Activated naive CD4-positive, alpha-beta T cell (primary cell): ENCODE results near the gene GLOD5.

Source experiments
- DNase-seq, 4 experiments: peaks; one replicate each; lab custom pipeline; 2025; lab: John Stamatoyannopoulos, UW

Gene GLOD5

DNA sequence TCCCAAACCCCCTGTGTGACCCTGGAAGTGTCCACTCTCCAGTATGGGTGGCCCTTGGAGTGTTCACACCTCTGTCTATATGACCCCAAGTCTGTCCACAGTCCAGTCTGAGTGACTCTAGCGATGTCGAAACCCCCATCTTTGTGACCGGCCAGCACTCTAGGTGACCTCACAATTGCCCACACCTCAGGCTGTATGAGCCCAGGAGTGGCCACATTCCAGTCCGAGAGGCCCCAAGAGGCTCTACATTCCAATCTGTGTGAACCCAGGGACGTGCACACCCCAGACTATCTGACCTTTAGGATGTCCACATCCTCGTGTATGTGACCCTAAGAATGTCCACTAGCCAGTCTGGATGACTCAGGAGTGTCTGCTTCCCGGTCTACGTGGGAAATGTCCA is 7.3 kb upstream of the GLOD5 start:
- DNase-seq, result no peak

DNA sequence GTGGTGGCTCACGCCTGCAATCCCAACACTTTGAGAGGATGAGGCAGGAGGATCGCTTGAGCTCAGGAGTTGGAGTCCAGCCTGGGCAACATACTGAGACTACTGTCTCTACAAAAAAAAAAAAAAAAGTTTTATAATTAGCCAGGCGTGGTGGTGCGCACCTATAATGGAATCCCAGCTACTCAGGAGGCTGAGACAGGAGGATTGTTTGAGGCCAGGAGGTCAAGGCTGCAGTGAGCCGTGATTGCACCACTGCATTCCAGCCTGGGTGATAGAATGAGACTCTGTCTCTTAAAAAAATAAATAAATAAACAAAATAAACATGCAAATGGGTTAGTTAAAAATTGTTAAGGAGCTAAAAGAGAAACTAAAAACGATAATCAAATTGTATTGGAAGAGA is 7.7 kb downstream of the GLOD5 start:
- no peak for DNase-seq

DNA sequence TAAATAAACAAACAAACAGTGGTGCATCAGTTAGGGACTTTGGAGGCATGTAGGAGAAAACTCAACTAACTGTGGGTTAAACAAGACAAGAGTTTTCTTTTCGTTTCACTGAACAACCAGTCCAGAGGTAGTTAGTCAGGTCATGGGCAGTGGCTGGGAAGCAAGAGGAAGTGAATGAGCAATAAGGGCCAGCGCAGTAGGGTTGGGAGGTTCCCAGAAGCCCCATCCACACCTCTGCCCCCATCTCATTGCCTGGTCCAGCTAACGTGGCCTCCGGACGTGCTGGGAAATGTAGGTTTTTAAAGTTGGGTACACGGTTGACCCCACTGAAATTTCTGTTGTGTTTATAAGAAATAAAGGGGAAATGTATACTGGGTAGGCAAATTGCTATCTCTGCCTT is 8.7 kb downstream of the GLOD5 start:
- DNase-seq, result no peak

DNA sequence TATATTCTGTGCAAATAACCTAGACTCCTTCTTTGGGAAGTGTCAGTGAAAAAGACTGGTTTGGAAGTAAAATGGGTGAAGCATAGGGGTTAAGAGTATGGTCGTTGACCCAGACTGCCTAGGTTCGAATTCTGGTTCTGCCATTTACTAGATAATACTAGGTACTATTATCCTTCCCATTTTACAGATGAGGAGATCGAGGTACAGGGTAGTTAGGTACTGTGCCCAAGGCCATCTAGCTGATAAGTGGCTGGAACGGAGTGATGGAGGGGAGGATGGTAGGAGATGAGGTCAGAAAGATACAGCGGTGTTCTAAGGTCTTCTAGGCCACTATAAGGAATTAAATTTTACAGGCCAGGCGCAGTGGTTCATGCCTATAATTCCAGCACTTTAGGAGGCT is 11.1 kb downstream of the GLOD5 start:
- no peak for DNase-seq

DNA sequence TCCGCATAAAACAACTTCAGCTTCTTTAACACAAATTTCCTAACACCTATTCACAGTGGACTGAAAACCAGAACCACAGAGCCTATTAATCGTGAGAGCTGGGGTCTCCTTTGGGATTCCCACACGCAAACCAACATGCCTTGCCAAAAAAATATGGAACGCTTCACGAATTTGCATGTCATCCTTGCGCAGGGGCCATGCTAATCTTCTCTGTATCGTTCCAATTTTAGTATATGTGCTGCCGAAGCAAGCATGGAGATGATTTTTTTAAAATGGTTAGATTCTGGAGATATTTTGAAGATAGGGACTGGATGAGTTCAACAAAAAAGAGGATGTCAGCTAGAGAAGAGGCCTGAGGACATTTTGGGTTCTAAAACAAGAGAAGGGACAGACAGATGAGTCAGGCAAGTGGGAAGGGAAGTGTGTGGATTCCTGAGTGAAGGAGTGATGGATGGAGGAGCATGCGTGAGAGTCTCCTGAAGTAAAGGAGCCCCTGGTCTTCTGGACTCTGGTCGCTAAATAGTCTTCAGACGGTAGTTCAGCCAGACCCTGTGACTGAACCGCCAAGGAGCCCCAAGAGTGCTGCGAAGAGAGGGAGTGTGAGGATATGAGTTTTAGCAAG is 15.4 kb downstream of the GLOD5 start:
- DNase-seq, result no peak

DNA sequence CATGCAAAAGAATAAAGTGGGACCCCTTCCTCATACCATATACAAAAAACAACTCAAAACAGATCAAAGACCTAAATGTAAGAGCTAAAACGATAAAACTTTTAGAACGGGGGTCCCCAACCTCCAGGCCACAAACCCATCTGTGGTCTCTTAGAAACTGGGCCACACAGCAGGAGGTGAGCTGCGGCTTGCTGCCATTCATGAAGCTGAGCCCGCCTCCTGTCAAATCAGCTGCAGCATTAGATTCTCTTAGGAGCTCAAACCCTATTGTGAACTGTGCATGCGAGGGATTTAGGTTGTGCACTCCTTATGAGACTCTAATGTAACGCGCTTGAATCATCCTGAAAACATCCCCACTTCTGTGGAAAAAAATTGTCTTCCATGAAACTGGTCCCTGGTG is 17.9 kb downstream of the GLOD5 start:
- DNase-seq, result no peak

DNA sequence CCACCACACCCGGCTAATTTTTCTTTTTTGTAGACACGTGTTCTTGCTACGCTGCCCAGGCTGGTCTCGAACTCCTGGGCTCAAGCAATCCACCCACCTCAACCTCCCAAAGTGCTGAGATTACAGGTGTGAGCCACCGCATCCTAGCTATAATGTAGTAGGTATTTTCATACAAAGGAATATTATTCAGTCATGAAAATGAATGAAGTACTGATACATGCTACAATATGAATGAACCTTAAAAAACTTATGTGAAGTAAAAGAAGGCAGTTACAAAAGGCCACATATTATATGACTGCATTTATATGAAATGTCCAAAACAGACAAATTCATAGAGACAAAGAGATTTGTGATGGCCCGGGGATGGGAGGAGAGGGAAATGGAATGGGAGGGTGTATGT is 20.2 kb downstream of the GLOD5 start:
- DNase-seq, result no peak

DNA sequence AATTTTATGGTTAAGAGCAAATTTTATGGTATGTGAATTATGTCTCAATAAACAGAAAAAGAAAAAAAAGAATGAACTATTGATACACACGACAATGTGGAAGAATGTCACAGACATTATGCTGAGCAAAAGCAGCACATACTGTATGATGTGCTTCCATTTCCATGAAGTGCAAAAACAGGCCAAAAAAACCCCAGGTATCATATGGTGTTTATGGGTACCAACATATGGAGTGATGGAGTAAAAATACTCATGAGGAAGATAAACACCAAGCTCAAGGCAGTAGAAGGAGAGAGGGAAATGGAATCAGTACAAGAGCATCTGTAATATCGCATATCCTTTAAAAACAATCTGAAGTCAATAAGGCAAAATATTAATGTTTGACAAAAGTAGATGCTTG is 20.7 kb downstream of the GLOD5 start:
- no peak for DNase-seq

DNA sequence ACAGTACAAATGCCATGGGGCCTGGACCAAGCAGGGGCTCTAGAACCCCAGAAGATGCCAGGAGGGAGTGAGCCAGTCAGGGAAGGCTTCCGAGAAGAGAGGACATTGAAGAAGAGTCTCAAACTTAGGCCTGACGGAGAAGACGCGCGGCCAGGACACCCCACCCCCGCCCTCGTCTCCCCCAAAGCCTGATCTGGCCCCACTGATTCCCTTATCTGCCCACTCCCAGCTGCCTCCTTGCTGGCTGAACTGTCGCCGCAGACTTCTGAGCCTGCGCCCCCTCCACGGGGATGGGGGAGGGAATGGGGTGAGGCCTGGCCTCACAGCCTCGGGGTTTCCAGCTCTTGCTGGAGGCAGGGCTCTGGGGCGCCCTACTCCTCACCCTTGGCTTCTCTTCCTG is 21.2 kb downstream of the GLOD5 start:
- DNase-seq, result no peak

DNA sequence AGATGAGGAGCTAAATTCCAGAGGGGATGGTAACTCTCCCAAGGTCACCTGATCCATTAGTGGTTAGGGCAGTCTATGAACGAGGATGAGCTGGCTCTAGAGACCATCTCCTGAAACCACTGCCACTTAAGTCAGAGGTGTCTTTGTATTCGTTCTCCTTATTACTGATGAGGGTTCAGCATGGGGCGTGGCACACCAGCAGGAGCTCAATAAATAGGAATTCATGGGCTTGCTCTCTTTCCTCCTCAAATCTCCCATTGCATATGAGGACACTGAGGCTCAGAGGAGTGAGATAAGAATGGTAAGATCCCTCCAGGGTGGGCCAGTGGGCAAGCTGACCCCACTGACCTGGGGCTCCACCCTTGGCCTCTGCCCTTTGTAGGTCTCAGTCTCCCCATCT is 23.2 kb downstream of the GLOD5 start:
- no peak for DNase-seq

DNA sequence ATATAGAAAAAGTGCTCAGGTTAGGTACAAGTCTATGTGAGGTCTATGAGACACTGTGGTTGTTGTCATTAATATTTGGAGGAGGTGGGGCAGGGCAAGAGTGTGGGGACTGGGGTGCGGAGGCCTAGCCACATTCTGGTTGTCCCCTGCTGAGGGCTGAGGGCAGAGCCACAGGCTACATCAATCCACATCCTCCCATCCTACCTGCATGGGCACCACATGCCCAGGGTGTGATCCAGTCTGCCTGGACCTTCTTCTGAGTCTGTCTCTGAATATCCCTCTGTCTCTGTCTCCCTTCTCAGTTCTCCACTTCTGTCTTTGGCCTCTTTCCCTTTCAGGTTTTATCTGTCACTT is 23.6 kb downstream of the GLOD5 start:
- no peak for DNase-seq

DNA sequence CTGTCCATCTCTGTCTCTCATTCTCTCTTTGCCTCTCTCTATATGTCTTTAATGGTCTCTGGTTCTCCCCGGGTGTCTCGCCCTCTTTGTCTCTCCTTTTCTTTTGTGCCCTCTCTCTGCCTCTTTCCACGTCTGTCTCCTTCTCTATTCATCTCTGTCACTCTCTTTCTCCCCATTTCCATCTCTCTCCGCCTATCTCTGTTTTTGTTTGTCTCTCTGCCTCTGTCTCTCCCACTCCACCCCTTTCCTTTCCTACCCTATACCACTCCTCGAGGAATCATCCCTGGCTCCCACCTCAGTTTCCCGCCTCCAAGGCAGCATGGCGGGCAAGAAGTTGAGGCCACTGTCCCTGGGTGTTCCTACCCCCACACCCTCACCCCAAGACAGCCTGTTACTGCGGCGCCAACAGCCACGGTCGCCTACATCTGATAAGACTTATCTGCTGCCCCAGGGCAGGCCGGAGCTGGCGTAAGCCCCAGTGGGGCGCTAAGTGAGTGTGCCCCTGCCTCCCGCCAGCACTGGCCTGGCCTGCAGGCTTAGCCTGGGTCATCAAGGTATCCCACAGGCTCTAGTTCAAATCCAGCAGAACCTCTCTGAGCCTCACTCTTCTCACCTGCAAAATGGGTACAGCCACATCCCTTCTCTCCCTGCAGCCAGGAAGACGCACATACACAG is 24.1 kb downstream of the GLOD5 start:
- no peak for DNase-seq

DNA sequence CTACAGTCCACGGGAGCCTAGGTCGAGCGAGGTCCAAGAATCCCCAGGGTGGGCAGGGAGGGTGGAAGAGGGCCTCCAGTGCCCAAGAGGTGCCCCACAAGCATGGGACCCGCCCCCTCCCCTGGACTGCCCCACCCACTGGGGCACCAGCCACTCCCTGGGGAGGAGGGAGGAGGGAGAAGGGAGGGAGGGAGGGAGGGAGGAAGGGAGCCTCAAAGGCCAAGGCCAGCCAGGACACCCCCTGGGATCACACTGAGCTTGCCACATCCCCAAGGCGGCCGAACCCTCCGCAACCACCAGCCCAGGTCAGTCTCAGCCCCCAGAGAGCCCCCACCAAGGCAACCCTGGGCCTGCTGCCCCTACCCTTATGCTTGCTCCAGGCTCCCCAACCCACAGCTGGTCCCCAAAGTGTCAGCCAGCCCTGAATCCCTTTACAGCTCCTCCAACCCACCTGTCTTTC is 24.8 kb downstream of the GLOD5 start, which contains the start of gene GATA1:
Gene GATA1 (plus strand): TSS at position 250 of the 460 bp plus-strand sequence. CDS start 4,520 bp downstream, outside the sequence.
- no peak for DNase-seq

DNA sequence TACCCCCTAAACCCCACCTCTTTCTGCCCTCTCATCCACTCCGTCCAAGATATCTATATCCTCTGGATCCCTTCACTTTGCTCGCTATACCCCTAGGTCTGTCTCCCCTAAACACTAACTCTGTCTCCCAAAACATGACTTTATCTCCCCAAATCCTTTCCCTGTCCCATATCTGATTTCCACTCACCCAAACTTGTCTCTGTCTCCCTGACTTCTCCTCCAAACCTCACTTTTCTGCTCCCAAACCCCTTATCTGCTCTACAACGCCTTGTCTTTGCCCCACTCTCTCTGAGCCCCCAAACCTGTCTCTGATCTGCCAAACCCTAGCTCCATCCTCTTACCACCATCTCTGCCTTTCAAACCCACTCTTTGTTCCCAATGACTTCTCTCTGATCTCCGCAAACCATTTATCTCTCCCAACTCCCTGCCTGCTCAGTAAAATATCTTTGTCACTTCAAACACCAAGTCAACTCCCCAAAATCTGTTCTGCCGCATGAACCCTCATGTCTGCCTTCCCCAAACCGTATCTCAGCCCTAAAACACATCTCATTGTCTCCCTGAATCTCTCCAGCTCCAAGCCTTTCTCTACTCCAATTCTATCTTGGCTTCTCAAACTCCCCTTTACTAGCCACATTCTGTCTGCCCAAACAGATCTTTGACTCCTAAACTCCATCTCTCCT is 25.4 kb downstream of the GLOD5 start:
- no peak for DNase-seq

DNA sequence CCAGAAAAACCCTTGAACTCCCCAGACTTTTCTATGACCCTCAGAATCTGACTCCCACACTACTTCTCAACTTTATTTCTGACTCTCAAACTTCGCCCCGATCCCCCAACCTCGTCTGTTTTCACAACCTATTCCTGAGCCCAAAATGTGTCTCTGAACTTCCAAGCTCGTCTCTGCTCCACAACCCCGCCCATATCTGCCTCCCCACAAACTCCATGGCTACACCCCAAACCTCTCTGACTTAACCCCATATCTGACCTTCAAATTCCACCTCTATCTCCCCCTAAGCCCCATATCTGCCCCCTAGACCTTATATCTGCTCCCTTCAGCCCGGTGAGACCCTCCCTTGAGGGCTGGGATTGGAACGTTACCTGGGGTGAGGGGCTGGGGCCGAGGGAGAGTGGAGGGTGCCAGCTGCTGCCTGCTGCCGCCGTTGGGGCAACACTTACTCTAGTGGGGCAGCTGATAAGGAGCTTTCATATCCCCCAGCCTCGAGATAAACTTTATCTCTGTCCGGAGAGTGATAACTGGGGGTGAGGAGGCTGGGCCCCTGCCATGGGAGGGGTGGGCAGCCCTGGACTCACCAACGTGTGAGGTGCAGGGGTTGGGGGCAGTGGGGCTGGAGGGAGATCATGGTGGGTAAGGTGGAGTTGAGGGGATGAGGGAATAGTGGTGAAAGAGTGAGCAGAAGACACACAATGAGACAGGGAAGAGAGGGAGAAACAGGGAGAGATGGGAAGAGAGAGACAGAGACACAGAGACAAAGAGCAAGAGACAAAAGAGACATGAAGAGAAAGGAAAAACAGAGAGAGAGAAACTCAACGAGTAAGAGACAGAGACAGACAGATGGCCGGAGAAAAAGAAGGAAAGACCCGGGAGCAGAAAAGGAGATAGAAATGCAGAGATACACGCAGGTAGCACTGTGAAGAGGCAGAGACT is 26.2 kb downstream of the GLOD5 start:
- DNase-seq, result no peak

DNA sequence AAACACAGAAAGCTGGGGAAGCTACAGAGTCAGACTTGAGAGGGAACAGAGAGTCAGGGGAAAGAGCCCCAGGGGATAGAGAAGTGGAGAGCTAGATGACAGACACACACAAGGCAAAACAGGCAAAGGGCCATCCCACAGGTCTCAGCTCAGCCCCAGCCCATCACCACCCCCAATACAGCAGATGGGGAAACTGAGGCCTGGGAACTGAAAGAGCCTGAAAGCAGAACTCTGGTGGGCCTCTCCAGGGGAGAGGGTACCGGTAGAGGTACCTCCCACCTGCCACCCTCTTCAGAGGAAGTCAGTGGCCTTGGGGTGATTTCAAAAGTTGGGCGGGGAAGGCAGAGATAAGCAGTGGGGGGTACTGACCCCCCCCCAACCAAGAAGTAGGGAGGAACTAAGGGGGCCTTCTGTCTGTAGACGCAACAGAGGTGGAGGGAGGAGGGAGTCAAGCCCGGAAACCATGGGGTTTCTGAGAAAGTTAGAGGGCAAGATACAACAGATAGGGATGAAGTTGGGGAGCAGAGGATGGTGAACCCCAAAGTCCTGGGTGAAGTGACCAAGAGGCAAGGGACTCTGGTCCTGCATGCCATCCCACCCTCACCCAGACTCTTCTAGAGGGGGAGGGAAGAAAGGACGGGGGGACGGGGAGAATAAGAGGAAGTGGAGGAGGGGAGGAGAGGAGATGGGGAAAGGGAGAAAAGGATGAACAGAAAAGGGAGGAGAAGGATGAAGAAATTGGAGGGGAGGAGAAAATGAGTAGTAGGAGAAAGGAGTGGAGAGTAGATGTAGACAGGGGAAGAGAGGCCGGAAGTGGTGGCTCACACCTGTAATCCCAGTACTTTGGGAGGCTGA is 28.0 kb downstream of the GLOD5 start:
- no peak for DNase-seq

DNA sequence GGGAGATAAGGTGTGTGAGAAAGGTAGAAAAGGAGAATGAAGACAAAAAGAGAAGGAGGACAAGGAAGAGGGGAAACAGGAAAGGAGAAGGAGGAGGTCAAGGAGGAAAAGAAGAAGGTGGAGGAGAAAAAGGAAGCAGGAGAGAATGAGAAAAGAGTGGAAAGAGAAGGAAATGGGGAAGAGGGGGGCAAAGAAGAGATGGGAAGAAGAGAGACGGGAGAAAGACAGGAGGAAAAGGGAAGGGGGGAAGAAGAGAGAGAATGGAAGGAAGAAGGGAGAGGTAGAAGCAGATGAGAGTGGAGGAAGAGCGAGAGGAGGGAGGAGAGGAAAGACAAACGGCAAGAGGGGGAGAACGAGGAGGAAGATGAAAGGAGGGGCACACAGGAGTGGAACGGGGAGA is 28.9 kb downstream of the GLOD5 start:
- DNase-seq, result no peak

DNA sequence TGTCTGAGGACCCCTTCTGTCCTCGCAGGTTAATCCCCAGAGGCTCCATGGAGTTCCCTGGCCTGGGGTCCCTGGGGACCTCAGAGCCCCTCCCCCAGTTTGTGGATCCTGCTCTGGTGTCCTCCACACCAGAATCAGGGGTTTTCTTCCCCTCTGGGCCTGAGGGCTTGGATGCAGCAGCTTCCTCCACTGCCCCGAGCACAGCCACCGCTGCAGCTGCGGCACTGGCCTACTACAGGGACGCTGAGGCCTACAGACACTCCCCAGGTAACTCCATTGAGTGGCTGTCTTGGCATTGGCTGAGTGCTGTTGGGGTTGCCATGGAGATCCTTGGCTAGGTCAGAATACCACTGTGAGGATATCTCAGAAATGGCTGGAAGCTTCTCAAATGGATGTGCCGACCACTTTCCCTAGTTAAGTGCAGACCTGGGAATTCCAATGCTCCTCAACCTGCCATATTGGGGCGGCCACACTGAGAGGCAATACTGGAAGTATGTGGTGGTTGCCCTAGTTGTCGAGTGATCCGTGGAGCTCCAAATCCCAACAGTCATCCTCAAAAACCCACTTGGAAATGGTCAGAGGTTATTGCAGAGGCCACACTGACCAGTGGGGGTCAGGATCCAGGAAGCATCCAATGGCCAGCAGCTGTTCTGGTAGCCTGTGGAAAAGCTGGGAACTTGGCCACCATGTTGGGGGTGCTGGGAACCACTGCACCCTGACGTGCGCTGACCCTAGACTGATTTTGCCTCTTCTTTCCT is 29.7 kb downstream of the GLOD5 start:
- no peak for DNase-seq

DNA sequence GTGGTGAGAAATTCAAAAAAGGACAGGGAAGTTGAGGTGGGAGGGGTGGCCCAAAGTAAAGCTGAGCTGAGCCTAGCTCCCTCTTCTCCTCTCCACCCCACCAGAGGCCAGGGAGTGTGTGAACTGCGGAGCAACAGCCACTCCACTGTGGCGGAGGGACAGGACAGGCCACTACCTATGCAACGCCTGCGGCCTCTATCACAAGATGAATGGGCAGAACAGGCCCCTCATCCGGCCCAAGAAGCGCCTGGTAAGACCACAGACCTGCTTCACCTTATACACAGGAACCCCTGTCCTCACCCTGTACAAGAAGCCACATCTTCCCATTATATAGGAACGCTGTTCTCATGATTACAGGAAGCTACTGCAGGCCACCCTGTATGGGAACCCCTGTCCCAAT is 30.7 kb downstream of the GLOD5 start:
- DNase-seq, result no peak

DNA sequence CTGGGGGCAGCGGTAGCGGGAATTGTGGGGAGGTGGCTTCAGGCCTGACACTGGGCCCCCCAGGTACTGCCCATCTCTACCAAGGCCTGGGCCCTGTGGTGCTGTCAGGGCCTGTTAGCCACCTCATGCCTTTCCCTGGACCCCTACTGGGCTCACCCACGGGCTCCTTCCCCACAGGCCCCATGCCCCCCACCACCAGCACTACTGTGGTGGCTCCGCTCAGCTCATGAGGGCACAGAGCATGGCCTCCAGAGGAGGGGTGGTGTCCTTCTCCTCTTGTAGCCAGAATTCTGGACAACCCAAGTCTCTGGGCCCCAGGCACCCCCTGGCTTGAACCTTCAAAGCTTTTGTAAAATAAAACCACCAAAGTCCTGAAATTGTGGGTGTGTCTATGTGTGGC is 32.4 kb downstream of the GLOD5 start:
- no peak for DNase-seq
